ENCODE results near the gene CABP5. TPM values are rescaled to one million over a fixed set of nuclear protein-coding genes. Genes with fewer than 3 reads are reported as not detected.
A peak's percentile ranks its signal among the peaks of the same experiment; 100 is the strongest.
"Not testable (repeated sequence)": the region's sequence is repeated elsewhere in the genome, so short reads cannot be mapped to it uniquely, and the experiment has no call there.

CABP5 gene
- polyA plus RNA-seq (ENCODE audit: insufficient read length in 10 of 10) = not detected
- long read RNA-seq, donor 1 = 0 reads
- long read RNA-seq, donor 2 = 0 reads
- long read RNA-seq, donor 3 = 0 reads
- long read RNA-seq, donor 4 = 0 reads
- long read RNA-seq, donor 5 = 0 reads
- long read RNA-seq, donor 6 = 0 reads
- long read RNA-seq, donor 7 = 0 reads
- long read RNA-seq, donor 8 = 0 reads
- long read RNA-seq, donor 9 = 0 reads

DNA sequence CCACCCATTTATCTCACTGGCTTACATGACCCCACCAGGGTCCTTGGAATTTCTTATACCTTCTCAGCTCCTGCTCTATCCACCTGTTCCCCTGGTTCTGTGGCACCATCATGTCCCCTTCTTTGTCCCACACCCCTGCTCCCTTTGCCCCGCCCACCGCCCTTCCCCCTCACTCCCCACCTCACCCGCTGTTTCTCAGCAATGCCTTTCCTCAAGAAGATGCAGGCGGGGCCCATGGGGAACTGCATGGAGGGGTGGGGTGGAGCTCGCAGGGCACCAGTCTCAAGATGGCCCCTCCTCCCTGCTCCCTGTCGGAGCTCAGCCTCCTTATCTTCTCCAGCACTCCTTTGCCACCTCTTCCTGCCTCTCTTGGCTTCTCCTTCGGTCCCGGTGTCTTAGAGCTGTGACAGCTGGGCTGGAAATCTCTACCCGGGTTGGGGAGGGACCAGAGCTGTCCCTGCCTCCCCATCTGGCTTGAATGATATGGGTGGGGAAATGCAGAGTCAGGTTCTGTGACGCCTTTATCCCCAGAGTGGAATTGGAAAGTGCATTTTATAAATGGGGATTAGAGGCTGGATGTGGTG is at the start of gene CABP5:
CABP5 (minus strand) TSS at position 405 of the 584 bp plus-strand sequence; CDS start at position 248, 157 bp downstream.
- no peak for DNase-seq

DNA sequence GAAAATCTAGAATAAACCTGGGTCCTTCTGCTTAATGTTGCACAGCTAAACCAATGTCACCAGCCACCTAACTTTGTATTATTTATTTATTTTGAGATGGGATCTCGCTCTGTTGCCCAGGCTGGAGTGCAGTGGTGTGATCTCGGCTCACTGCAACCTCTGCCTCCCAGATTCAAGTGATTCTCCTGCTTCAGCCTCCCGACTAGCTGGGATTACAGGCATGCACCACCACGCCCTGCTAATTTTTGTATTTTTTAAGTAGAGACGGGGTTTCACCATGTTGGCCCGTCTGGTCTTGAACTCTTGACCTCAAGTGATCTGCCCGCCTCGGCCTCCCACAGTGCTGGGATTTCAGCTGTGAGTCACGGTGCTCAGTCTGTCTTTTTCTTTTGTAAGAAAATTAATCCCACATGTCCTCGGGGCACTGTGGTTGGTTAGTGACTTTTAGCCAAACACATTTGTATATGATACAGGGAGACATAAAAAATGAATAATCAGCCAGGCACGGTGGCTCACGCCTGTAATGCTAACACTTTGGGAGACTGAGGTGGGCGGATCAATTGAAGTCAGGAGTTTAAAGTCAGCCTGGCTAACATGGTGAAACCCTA is 47.3 kb upstream of the CABP5 start:
- DNase-seq = peak in 1 of 3 donors; percentile 91

DNA sequence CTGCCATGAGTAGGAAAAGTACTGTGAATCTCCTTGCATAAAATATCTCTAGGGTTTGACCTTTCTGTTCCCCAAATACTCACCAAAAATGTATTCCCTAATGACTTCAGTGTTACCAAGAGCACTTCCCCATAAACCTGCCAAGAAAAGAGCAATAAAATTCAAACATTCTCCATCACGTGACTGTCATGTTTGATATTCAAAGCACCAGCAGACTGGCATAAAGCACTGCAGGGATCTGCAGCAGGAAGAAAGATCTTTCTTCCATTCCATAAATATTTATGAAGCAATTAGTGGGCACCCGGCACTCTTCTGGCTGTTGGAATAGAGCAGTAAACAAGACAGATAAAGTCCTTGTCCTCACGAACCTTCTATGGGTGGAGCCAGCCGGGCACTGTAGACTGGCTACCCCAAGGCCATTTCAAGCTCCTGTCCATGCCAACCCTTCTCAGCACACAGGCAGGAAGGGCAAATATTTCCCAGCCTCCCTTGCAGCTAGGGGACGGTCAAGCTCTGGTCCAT is 46.5 kb upstream of the CABP5 start:
- no peak for DNase-seq

DNA sequence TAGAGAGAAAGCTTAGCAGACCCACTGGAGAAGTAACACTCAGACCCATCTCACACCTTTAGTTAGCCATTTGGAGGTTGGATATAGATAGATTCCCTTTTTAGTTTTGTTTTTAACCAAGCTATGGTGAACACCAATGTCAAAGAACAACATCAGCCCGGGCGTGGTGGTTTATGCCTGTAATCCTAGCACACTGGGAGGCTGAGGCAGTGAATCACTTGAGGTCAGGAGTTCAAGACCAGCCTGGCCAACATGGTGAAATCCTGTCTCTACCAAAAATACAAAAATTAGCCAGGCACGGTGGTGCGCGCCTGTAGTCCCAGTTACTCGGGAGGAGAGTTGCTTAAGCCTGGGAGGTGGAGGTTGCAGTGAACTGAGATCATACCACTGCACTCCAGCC is 45.1 kb upstream of the CABP5 start:
- DNase-seq = not testable (repeated sequence)

DNA sequence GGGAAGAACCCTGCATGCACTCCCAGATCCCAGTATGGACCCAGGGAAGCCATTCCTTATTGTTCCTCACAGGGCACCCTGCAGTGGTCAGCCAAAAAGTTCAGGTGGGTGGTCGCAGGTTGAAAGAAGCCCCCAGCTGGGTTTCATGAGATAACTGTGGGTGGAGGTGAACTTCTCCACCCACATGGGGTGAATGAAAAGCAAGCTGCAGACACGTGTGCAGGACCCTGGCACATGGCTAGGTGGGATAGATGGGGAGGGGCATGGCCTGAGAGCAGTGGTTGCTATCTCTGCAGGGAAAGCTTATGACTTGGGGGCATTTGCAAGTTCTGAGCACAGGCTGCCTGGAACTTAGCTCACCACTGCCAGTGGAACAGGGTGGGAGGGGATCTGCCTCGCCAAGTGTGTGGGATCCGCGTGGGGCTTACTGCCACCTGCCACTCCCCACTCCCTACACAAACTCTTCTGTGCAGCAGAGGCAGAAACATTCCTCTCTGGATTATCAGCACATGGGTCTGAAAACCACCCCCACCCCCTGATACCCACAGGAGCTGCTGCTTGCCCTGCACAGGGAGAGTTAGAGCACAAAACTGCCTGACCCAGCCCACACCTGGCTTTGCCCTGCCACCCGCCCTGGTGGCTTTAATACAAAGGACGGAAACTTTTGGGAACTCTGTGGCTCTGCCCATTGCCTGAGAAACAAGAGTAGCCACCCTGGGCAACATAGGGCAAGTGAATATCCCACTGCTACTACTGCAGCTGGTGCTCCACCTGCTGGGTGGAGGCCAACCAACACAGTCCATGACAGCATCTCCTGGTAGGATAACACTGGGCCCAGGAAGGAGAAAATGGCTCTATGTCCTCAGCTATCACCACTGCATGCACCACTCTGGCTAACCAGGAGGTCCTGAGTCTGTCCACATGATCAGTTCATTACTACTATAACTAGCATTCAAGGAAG is 42.3 kb upstream of the CABP5 start:
- no peak for DNase-seq

DNA sequence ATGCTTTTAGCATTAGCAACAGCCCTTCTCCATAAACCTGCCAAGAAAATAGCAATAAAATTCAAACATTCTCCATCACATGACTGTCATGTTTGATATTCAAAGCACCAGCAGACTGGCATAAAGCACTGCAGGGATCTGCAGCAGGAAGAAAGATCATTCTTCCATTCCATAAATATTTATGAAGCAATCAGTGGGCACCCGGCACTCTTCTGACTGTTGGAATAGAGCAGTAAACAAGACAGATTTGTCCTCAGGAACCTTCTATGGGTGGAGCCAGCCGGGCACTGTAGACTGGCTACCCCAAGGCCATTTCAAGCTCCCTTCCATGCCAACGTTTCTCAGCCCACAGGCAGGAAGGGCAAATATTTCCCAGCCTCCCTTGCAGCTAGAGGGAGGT is 41.2 kb upstream of the CABP5 start:
- no peak for DNase-seq

DNA sequence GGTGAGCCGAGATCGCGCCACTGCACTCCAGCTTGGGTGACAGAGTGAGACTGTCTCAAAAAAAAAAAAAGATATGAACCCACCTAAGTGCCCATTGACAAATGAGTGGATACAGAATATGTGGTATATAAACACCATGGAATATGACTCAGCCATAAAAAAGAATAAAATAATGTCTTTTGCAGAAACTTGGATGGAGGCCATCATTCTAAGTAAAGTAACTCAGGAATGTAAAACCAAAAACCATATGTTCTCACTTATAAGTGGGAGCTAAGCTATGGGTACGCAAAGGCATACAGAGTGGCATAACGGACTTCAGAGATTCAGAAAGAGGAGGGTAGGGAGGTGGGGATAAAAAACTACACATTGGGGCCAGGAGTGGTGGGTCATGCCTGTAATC is 37.2 kb upstream of the CABP5 start:
- no peak for DNase-seq

DNA sequence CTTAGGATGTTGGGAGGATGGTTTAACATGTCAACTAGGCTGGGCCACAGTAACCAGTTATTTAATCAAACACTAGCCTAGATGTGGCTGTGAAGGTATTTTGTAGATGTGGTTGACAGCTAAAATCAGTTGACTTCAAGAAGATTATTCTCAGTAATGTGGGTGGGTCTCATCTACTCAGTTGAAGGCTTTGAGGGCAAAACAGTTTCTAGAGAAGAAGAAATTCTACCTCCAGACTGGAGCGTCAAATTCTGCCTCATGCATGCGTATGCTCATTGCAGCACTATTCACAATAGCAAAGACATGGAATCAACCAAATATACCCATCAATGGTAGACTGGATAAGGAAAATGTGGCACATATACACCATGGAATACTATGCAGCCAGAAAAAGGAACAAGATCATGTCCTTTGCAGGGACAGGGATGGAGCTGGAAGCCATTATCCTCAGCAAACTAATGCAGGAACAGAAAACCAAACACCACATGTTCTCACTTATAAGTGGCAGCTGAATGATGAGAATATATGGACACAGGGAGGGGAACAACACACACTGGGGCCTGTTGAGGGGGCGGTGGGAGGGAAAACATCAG is 26.4 kb upstream of the CABP5 start:
- DNase-seq = not testable (repeated sequence)

DNA sequence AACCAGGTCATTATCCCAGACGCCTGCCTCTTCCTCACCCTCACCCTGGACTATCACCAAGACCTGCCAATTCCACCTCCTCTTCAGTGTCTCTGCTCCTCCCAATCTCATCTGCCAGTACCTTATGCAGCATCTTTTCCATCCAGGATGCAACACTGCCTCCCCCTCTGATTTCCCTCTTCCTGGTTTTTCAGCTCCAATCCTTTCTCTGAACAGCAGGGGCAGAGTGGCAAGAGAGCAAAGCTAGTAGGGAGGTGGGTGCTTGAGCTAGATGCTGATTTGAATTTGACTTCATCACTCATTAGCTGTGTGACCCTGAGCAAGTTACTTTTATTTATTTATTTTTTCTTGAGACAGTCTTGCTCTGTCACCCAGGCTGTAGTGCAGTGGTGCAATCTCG is 25.6 kb upstream of the CABP5 start:
- DNase-seq = no peak

DNA sequence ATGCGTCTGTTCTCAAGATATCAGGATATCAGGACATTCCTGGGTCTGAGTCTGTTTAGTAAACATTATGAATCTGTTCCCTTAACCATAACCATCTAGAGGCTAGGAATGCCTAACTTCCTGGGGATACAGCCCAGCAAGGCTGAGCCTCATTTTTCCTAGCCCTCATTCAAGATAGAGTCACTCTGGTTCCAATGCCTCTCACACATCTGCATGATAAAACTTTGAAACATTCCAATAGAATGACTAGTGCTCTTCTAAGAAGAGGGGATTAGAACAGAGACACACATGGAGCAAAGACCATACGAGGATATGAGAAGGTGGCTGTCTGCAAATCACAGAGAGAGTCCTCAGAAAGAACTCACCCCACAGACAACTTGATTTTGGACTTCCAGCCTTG is 20.6 kb upstream of the CABP5 start:
- no peak for DNase-seq

DNA sequence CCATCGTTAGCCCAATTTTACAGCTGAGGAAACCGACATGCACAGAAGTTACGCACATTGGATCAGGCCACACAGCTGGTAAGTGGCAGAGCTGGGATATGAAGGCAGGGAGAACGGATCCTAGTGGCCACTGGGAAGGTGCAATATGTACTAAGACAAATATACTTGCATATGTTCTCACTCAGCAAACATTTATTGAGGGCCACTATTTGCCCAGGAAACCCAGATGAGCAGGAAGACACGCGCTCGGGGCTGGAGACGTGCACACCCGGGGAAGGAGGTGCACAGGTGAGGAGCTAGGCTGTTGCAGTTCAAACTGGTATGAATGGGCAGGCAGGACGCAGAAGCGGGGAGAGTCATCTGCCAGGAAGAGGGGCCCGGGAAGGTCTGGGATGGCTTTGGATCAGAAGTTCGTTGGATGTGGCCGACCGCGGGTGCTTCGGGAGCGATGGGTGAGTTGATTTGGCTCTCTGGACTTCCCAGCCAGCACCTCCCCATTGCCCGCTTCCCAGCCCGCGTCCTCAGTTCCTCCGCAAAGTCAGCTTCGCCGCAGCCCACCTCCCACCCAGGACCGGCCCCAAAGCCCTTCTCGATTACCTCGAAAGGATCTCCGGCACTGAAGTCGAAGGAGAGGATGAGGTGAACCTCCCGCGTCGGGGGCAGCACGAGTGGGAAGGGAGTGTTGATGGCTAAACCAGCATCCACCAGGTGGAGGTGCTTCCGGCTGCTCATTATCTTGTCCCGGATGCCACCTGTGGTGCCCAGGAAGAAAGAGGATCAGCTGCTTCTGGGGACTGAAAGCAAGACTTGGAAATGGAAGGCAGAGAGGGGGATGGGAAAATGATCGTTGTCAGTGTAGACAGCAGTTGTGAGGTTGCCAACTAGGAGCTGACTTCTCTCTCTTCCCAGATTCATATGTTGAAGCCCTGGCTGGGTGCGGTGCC is 17.8 kb upstream of the CABP5 start:
- DNase-seq = no peak

DNA sequence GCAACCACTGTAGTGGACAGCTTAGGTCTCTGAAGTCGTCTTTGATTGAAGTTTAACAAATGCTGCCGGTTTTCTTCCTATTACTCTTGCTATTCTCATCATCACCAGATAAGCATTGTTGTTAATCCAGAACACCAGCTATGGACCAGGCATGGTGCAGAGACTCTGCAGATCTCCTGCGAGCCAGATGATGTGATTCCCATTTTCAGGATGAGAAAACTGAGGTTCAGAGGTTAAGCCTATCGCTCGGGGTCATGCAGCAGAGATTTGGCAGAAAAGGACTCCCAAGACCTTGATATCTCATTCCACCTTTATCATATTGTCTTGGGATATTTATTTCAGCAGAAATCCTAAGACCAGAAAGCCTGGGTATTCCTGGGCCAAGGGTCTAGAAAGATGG is 16.5 kb upstream of the CABP5 start:
- no peak for DNase-seq

DNA sequence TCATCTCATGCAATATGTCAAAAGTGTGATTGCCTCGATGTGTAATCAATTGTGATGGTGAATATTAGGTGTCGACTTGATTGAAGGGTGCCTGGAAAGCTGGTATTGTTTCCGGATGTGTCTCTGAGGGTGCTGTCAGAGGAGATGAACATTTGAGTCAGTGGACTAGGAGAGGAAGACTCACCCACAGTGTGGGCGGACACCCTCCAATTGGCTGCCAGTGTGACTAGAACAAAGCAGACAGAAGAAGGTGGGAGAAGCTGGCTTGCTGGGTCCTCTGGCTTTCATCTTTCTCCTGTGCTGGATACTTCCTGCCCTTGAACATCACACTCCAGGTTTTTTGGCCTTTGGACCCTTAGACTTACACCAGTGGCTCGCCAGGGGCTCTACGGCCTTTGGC is 15.5 kb upstream of the CABP5 start:
- no peak for DNase-seq

DNA sequence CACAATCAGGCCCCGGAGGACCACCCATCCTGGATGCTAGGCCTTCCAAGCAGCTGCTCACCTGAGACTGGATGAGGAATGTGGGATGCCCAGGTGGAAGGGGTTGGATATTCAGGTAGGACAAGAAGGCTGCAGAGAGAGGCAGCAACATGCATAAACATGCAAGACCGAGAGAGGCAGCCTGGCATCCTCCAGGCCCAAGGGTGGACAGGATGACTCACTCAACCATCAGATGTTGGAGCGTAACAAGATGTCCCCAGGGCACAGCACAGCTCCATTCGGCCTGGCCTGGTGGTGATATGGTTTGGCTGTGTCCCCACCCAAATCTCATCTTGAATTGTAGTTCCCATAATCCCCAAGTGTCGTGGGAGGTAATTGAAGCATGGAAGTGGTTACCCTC is 10.0 kb upstream of the CABP5 start:
- no peak for DNase-seq

DNA sequence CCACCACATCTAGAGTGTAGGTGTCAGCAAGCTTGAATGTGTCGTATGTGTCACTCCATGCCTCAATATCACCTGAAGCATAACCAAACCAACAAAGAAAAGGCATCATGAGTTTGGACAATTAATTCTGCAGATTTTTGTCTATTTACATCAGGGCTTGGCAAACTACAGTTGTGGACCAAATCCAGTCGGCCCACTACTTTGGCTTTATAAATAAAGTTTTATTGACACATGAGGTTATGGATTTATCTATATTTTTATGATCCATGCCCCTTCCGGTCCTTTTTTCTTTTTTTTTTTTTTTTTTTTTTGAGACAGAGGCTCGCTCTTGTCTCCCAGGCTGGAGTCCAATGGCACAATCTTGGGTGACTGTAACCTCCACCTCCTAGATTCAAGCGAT is 9.2 kb upstream of the CABP5 start:
- no peak for DNase-seq

DNA sequence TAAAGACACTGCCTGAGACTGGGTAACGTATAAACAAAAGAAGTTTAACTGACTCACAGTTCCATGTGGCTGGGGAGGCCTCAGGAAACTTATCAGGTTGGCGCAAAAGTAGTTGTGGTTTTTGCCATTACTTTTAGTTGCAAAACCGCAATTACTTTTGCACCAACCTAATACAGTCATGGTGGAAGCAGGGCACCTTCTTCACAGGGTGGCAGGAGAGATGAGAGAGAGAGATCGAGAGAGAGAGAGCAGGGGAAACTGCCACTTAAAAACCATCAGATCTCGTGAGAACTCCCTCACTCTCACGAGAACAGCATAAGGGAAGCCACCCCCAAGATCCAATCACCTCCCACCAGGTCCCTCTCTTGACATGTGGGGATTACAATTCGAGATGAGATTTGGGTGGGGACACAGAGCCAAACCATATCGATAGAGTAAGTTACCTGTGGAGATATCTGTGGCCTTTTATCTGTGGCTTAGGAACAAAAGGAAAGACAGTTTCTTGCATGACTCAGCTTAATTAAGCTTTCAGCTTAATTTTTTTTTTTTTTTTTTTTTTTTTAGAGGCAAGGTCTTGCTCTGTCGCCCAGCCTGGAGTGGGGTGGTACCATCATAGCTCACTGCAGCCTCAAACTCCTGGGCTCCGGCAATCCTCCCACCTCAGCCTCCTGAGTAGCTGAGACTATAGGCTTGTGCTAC is 7.6 kb upstream of the CABP5 start:
- DNase-seq = no peak

DNA sequence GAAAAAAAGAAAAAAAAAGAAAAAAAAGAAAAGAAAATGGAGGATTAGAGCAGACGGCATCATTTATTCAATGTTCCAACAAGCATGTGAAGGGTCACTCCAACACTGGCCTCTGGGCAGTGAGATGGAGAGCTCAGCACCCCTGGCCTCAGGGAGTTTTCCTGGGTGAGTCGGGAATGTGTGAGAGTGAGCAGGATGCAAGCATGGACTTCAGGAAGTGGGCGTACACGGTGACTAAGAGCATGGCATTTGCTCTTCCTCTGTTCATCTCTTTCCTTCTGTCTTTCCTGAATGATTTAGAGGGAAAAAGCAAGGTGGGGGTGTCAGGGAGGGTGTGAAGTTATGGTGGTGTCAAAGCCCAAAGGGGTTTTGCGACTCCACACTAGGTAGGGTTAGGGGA is 682 bp upstream of the CABP5 start:
- no peak for DNase-seq

DNA sequence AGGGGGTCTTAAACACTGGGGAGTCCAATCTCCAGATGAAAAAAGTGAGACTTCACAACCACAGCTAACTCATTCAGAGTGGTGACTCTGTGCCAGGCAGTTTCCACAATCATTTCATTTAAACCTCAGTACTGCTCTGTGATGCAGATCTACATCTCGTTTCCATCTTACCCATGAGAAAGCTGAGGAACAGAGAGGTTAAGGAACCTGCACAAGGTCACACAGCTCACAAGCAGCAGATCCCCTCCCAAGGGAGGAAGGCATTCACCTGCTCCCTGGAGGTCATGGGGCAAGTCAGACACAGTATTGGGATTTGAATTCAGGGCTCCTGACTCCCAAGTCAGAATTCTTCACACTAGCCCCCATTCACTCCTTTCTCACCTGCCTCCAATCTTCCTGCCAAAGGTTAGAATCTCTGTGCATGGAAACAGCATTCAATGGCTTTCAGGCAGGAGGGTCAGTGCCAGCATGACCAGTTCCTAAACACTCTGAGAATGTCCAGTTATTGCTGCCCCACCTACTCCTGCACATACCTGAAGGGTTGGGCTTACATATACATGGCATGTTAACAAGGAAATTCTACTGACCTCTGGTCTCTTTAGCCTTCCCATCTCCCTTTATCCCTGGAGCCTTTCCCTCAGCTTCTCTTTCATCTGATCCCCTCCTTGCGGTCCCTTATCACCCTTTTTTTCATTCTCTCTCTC is 1.9 kb downstream of the CABP5 start:
- no peak for DNase-seq

DNA sequence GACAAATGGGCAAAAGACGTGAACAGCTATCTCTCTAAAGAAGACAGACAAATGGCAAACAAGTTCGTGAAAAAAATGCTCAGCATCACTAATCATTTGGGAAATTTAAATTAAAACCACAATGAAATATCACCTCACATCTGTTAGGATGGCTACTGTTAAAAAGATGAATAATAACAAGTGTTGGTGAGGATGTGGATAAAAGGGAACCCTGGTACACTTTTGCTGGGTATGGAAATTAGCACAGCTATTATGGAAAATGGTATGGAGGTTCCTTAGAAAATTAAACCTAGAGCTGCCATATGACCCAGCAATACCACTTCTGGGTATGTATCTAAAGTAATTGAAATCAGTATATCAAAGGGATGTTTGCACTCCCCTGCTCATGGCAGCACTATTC is 7.1 kb downstream of the CABP5 start:
- DNase-seq = no peak

Data from muscle of back (tissue), 13 donors.